HepG2 (cell line): ENCODE results near the gene LYRM4. TPM values are rescaled to one million over a fixed set of nuclear protein-coding genes. Genes with fewer than 3 reads are reported as not detected.
A peak's percentile ranks its signal among the peaks of the same experiment; 100 is the strongest.

Experiments used
- EP300 ChIP-seq, 3 experiments: sonication (generic) in 1 of 3; formaldehyde crosslinking in 1 of 3; IDR thresholded peaks; 2 replicates each; pipeline versions ENCODE4 v1.5.1 to v1.6.1; 2011 to 2020; ENCODE audit warnings: low read depth in 2 of 3, low read length in 2 of 3, borderline replicate concordance in 1 of 3, improper control_type of control experiment in 1 of 3, mild to moderate bottlenecking in 1 of 3, missing genetic modification reagents in 1 of 3, moderate library complexity in 1 of 3
- IKZF4 ChIP-seq: sonication (generic); formaldehyde crosslinking; IDR thresholded peaks from 2 replicates; pipeline ENCODE4 v1.5.1; 2020; ENCODE audit warnings: borderline replicate concordance, mild to moderate bottlenecking, low read depth, missing genetic modification reagents; ENCODE audit errors: not compliant biosample characterization
- JDP2 ChIP-seq: sonication (generic); formaldehyde crosslinking; IDR thresholded peaks from 2 replicates; pipeline ENCODE4 v1.8.1; 2022; ENCODE audit warnings: missing genetic modification reagents, borderline replicate concordance
- KDM1A ChIP-seq: IDR thresholded peaks from 2 replicates; pipeline ENCODE4 v1.6.1; 2016; ENCODE audit warnings: missing compliant biosample characterization
- TEAD3 ChIP-seq: optimal IDR thresholded peaks from 2 replicates; pipeline ENCODE3; 2016; ENCODE audit warnings: borderline replicate concordance
- ZNF335 ChIP-seq: sonication (generic); formaldehyde crosslinking; IDR thresholded peaks from 2 replicates; pipeline ENCODE4 v1.4.0; 2020; ENCODE audit warnings: missing genetic modification reagents
- ZNF777 ChIP-seq: sonication (generic); formaldehyde crosslinking; IDR thresholded peaks from 2 replicates; pipeline ENCODE4 v1.4.0; 2020; ENCODE audit warnings: missing genetic modification reagents
- polyA plus RNA-seq, 8 experiments: library from polyadenylated mRNA; depleted of rRNA in 3 of 8; stranded (reverse) in 7 of 8; unstranded in 1 of 8; fragments of >200 nt; fragmentation: Illumina TruSeq in 4 of 8; extraction: Trizol in 4 of 8; gene quantifications; 2 replicates each; pipeline versions ENCODE4 v1.2.1 to v1.2.3, GENCODE V29; 2011 to 2016; ENCODE audit warnings: low read depth in 4 of 8, missing spikeins in 1 of 8, mixed read lengths in 1 of 8; ENCODE audit not compliant: insufficient read depth in 1 of 8
- total RNA-seq, 5 experiments: library from RNA; depleted of rRNA; stranded (reverse); fragments of >200 nt; fragmentation: Illumina TruSeq; extraction: Trizol; gene quantifications; 2 replicates each; pipeline ENCODE4 v1.2.3, GENCODE V29; 2016; ENCODE audit warnings: low read depth in 1 of 5
- TF ChIP-seq, protein P1 (sequence below): sonication (generic); formaldehyde crosslinking; IDR thresholded peaks from 2 replicates; pipeline ENCODE4 v1.4.0; 2020; ENCODE audit warnings: mild to moderate bottlenecking, missing genetic modification reagents
- TF ChIP-seq, protein P2 (sequence below): sonication (generic); formaldehyde crosslinking; IDR thresholded peaks from 2 replicates; pipeline ENCODE4 v1.8.0; 2022; ENCODE audit warnings: mild to moderate bottlenecking, missing genetic modification reagents, moderate library complexity
- TF ChIP-seq, protein P3 (sequence below): sonication (generic); formaldehyde crosslinking; IDR thresholded peaks from 2 replicates; pipeline ENCODE4 v1.4.0; 2020; ENCODE audit warnings: missing genetic modification reagents
- TF ChIP-seq, protein P4 (sequence below): sonication (generic); formaldehyde crosslinking; conservative IDR thresholded peaks from 2 replicates; pipeline ENCODE4 v1.8.0; 2022; ENCODE audit warnings: low read depth, missing genetic modification reagents
- TF ChIP-seq, protein P5 (sequence below): sonication (generic); formaldehyde crosslinking; IDR thresholded peaks from 2 replicates; pipeline ENCODE4 v1.5.0; 2020; ENCODE audit warnings: mild to moderate bottlenecking, missing genetic modification reagents
- TF ChIP-seq, protein P6 (sequence below): sonication (generic); formaldehyde crosslinking; IDR thresholded peaks from 2 replicates; pipeline ENCODE4 v1.5.1; 2020; ENCODE audit warnings: mild to moderate bottlenecking, moderate library complexity, missing genetic modification reagents
- TF ChIP-seq, protein P7 (sequence below): sonication (generic); formaldehyde crosslinking; IDR thresholded peaks from 2 replicates; pipeline ENCODE4 v1.4.0; 2020; ENCODE audit warnings: mild to moderate bottlenecking, missing genetic modification reagents
- TF ChIP-seq, protein P8 (sequence below): sonication (generic); formaldehyde crosslinking; IDR thresholded peaks from 2 replicates; pipeline ENCODE4 v1.8.0; 2022; ENCODE audit warnings: mild to moderate bottlenecking, missing genetic modification reagents, moderate library complexity

The LYRM4 gene
- total and polyA plus RNA-seq, 2 of the 13 experiments (the other 11 are each of a cell fraction or from before 2014, with no cell fraction given), result 64.6 to 67.5 TPM

DNA sequence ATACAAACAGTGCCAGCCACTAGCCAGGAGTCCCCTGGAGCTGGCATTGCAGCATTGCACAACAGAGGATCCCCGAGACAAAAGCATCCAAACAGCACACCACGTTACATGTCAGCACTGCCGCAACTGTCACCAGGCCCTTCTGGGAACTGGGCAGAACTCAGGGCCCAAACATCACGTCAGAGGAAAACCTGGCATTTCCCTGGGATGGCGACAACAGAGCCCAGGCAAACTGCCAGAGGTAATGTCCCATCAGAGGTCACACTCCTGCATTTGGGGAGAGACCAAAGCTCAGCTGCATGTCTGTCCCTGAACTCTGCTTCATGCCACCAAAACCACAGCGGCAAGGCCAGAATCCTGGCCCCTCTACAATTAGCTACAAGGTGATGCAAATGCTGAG lies 139.3 kb downstream of the LYRM4 start (continued):
- TF ChIP-seq ZNF777 (CRISPR knock-in tag), result no peak
- TF ChIP-seq, protein P1, sequence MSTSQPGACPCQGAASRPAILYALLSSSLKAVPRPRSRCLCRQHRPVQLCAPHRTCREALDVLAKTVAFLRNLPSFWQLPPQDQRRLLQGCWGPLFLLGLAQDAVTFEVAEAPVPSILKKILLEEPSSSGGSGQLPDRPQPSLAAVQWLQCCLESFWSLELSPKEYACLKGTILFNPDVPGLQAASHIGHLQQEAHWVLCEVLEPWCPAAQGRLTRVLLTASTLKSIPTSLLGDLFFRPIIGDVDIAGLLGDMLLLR (CRISPR knock-in tag), result 0 out of 2 replicates have a peak, but pooled peaks have one; percentile 32
- TF ChIP-seq, protein P2, sequence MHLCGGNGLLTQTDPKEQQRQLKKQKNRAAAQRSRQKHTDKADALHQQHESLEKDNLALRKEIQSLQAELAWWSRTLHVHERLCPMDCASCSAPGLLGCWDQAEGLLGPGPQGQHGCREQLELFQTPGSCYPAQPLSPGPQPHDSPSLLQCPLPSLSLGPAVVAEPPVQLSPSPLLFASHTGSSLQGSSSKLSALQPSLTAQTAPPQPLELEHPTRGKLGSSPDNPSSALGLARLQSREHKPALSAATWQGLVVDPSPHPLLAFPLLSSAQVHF (CRISPR knock-in tag), result no peak
- no peak for TF ChIP-seq JDP2
- no peak for TF ChIP-seq KDM1A
- TF ChIP-seq, protein P3, sequence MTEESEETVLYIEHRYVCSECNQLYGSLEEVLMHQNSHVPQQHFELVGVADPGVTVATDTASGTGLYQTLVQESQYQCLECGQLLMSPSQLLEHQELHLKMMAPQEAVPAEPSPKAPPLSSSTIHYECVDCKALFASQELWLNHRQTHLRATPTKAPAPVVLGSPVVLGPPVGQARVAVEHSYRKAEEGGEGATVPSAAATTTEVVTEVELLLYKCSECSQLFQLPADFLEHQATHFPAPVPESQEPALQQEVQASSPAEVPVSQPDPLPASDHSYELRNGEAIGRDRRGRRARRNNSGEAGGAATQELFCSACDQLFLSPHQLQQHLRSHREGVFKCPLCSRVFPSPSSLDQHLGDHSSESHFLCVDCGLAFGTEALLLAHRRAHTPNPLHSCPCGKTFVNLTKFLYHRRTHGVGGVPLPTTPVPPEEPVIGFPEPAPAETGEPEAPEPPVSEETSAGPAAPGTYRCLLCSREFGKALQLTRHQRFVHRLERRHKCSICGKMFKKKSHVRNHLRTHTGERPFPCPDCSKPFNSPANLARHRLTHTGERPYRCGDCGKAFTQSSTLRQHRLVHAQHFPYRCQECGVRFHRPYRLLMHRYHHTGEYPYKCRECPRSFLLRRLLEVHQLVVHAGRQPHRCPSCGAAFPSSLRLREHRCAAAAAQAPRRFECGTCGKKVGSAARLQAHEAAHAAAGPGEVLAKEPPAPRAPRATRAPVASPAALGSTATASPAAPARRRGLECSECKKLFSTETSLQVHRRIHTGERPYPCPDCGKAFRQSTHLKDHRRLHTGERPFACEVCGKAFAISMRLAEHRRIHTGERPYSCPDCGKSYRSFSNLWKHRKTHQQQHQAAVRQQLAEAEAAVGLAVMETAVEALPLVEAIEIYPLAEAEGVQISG (CRISPR knock-in tag), result 0 out of 2 replicates have a peak, but pooled peaks have one; percentile 25
- TF ChIP-seq, protein P4, sequence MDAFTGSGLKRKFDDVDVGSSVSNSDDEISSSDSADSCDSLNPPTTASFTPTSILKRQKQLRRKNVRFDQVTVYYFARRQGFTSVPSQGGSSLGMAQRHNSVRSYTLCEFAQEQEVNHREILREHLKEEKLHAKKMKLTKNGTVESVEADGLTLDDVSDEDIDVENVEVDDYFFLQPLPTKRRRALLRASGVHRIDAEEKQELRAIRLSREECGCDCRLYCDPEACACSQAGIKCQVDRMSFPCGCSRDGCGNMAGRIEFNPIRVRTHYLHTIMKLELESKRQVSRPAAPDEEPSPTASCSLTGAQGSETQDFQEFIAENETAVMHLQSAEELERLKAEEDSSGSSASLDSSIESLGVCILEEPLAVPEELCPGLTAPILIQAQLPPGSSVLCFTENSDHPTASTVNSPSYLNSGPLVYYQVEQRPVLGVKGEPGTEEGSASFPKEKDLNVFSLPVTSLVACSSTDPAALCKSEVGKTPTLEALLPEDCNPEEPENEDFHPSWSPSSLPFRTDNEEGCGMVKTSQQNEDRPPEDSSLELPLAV (CRISPR knock-in tag), result no peak
- no peak for TF ChIP-seq ZNF335
- TF ChIP-seq, protein P5, sequence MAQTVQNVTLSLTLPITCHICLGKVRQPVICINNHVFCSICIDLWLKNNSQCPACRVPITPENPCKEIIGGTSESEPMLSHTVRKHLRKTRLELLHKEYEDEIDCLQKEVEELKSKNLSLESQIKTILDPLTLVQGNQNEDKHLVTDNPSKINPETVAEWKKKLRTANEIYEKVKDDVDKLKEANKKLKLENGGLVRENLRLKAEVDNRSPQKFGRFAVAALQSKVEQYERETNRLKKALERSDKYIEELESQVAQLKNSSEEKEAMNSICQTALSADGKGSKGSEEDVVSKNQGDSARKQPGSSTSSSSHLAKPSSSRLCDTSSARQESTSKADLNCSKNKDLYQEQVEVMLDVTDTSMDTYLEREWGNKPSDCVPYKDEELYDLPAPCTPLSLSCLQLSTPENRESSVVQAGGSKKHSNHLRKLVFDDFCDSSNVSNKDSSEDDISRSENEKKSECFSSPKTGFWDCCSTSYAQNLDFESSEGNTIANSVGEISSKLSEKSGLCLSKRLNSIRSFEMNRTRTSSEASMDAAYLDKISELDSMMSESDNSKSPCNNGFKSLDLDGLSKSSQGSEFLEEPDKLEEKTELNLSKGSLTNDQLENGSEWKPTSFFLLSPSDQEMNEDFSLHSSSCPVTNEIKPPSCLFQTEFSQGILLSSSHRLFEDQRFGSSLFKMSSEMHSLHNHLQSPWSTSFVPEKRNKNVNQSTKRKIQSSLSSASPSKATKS (CRISPR knock-in tag), result no peak
- TF ChIP-seq, protein P6, sequence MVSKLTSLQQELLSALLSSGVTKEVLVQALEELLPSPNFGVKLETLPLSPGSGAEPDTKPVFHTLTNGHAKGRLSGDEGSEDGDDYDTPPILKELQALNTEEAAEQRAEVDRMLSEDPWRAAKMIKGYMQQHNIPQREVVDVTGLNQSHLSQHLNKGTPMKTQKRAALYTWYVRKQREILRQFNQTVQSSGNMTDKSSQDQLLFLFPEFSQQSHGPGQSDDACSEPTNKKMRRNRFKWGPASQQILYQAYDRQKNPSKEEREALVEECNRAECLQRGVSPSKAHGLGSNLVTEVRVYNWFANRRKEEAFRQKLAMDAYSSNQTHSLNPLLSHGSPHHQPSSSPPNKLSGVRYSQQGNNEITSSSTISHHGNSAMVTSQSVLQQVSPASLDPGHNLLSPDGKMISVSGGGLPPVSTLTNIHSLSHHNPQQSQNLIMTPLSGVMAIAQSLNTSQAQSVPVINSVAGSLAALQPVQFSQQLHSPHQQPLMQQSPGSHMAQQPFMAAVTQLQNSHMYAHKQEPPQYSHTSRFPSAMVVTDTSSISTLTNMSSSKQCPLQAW (CRISPR knock-in tag), result no peak
- TF ChIP-seq IKZF4, result no peak
- TF ChIP-seq EP300 (IDR thresholded peaks at IDR 0.05; ENCODE audit: low read depth in 2 of 2, low read length in 2 of 2), result no peak
- no peak for TF ChIP-seq EP300 (CRISPR knock-in tag; IDR thresholded peaks at IDR 0.05; ENCODE audit: borderline replicate concordance)
- TF ChIP-seq TEAD3 (CRISPR knock-in tag), result peak; percentile 77
- TF ChIP-seq, protein P7, sequence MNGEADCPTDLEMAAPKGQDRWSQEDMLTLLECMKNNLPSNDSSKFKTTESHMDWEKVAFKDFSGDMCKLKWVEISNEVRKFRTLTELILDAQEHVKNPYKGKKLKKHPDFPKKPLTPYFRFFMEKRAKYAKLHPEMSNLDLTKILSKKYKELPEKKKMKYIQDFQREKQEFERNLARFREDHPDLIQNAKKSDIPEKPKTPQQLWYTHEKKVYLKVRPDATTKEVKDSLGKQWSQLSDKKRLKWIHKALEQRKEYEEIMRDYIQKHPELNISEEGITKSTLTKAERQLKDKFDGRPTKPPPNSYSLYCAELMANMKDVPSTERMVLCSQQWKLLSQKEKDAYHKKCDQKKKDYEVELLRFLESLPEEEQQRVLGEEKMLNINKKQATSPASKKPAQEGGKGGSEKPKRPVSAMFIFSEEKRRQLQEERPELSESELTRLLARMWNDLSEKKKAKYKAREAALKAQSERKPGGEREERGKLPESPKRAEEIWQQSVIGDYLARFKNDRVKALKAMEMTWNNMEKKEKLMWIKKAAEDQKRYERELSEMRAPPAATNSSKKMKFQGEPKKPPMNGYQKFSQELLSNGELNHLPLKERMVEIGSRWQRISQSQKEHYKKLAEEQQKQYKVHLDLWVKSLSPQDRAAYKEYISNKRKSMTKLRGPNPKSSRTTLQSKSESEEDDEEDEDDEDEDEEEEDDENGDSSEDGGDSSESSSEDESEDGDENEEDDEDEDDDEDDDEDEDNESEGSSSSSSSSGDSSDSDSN (CRISPR knock-in tag), result peak; percentile 62
- TF ChIP-seq, protein P8, sequence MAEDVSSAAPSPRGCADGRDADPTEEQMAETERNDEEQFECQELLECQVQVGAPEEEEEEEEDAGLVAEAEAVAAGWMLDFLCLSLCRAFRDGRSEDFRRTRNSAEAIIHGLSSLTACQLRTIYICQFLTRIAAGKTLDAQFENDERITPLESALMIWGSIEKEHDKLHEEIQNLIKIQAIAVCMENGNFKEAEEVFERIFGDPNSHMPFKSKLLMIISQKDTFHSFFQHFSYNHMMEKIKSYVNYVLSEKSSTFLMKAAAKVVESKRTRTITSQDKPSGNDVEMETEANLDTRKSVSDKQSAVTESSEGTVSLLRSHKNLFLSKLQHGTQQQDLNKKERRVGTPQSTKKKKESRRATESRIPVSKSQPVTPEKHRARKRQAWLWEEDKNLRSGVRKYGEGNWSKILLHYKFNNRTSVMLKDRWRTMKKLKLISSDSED (CRISPR knock-in tag), result no peak
